ENCODE measurements around the gene OR2A14. TPM values are rescaled to one million over a fixed set of nuclear protein-coding genes. Genes with fewer than 3 reads are reported as not detected.

OR2A14 gene
- total and polyA plus RNA-seq, 2 experiments from 2014 or later: not detected

DNA sequence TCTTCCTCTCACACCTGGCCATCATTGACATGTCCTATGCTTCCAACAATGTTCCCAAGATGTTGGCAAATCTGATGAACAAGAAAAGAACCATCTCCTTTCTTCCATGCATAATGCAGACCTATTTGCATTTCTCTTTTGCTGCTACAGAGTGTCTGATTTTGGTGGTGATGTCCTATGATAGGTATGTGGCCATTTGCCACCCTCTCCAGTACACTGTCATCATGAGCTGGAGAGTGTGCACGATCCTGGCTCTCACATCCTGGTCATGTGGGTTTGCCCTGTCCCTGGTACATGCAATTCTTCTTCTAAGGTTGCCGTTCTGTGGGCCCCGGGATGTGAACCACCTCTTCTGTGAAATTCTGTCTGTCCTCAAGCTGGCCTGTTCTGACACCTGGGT, 19.2 kb downstream of the OR2A14 start:
- DNase-seq (ENCODE audit: low spot score): no peak
- Mint-ChIP-seq H3K36me3 (ENCODE audit: low read depth) (no peaks in the 10 kb centered on the region), H3K9me3 (peaks cover 19% of the 10 kb centered on the region), H3K27me3 (ENCODE audit: insufficient read depth, low read depth, poor library complexity) (no peaks in the 10 kb centered on the region), H3K4me3 (no peak overlapping the region), H3K4me1 (no peaks in the 10 kb centered on the region), H3K27ac (no peak overlapping the region)
- Histone ChIP-seq H3K4me1 (ENCODE audit: insufficient read depth) (no peaks in the 10 kb centered on the region), H3F3A (replicated peaks; ENCODE audit: low read depth) (no peaks in the 10 kb centered on the region), H3K36me3 (ENCODE audit: insufficient read depth) (no peaks in the 10 kb centered on the region), H3K4me2 (no peak overlapping the region), H2AFZ (no peak overlapping the region), H3K9me2 (ENCODE audit: insufficient read depth) (no peaks in the 10 kb centered on the region; the same call in 1 of the 2 replicates), H3K27ac (ENCODE audit: low read depth) (no peak overlapping the region), H3K4me3 (no peak overlapping the region), H3K27me3 (ENCODE audit: insufficient read depth) (no peaks in the 10 kb centered on the region), H4K20me1 (replicated peaks; ENCODE audit: insufficient read depth) (no peaks in the 10 kb centered on the region), H3K79me2 (replicated peaks; ENCODE audit: insufficient read depth) (no peaks in the 10 kb centered on the region)
- TF ChIP-seq ZNF462 (CRISPR knock-in tag; IDR thresholded peaks at IDR 0.05): no peak
- no peak for TF ChIP-seq ZNF331 (CRISPR knock-in tag; IDR thresholded peaks at IDR 0.05; ENCODE audit: low read depth)
- TF ChIP-seq EZH2phosphoT487 (IDR thresholded peaks at IDR 0.05; ENCODE audit: unreplicated experiment): no peak
- TF ChIP-seq POLR2AphosphoS5 (IDR thresholded peaks at IDR 0.05; ENCODE audit: low read depth): no peak
- TF ChIP-seq, protein P1, sequence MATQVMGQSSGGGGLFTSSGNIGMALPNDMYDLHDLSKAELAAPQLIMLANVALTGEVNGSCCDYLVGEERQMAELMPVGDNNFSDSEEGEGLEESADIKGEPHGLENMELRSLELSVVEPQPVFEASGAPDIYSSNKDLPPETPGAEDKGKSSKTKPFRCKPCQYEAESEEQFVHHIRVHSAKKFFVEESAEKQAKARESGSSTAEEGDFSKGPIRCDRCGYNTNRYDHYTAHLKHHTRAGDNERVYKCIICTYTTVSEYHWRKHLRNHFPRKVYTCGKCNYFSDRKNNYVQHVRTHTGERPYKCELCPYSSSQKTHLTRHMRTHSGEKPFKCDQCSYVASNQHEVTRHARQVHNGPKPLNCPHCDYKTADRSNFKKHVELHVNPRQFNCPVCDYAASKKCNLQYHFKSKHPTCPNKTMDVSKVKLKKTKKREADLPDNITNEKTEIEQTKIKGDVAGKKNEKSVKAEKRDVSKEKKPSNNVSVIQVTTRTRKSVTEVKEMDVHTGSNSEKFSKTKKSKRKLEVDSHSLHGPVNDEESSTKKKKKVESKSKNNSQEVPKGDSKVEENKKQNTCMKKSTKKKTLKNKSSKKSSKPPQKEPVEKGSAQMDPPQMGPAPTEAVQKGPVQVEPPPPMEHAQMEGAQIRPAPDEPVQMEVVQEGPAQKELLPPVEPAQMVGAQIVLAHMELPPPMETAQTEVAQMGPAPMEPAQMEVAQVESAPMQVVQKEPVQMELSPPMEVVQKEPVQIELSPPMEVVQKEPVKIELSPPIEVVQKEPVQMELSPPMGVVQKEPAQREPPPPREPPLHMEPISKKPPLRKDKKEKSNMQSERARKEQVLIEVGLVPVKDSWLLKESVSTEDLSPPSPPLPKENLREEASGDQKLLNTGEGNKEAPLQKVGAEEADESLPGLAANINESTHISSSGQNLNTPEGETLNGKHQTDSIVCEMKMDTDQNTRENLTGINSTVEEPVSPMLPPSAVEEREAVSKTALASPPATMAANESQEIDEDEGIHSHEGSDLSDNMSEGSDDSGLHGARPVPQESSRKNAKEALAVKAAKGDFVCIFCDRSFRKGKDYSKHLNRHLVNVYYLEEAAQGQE (IDR thresholded peaks at IDR 0.05; ENCODE audit: unreplicated experiment): no peak
- TF ChIP-seq NANOG (IDR thresholded peaks at IDR 0.05; ENCODE audit: borderline replicate concordance): no peak
- no peak for TF ChIP-seq STAT1 (IDR thresholded peaks at IDR 0.05; ENCODE audit: unreplicated experiment)
- no peak for TF ChIP-seq EZH2 (IDR thresholded peaks at IDR 0.05; ENCODE audit: low read depth, unreplicated experiment)
- TF ChIP-seq ZNF114 (CRISPR knock-in tag; IDR thresholded peaks at IDR 0.05): no peak
- no peak for TF ChIP-seq JUNB (IDR thresholded peaks at IDR 0.05; ENCODE audit: unreplicated experiment)
- TF ChIP-seq CTCF (conservative IDR thresholded peaks at IDR 0.05; ENCODE audit: low read depth in 2 of 2): no peak
- no peak for TF ChIP-seq CREB1 (CRISPR knock-in tag; IDR thresholded peaks at IDR 0.05; ENCODE audit: low read depth)
- TF ChIP-seq, protein P2, sequence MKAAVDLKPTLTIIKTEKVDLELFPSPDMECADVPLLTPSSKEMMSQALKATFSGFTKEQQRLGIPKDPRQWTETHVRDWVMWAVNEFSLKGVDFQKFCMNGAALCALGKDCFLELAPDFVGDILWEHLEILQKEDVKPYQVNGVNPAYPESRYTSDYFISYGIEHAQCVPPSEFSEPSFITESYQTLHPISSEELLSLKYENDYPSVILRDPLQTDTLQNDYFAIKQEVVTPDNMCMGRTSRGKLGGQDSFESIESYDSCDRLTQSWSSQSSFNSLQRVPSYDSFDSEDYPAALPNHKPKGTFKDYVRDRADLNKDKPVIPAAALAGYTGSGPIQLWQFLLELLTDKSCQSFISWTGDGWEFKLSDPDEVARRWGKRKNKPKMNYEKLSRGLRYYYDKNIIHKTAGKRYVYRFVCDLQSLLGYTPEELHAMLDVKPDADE (IDR thresholded peaks at IDR 0.05): no peak
- no peak for ATAC-seq
